GM20431 (cell line): ENCODE data around the gene MRPS14.

Experiments used
- in situ Hi-C: fragments of 300-500 bp; cut with MseI, MboI; formaldehyde crosslinking; loops from one replicate; pipeline ENCODE4 v1.15.0; 2020; ENCODE audit warnings: low sequenced_read_pairs; ENCODE audit not compliant: unreplicated experiment

The MRPS14 gene

DNA sequence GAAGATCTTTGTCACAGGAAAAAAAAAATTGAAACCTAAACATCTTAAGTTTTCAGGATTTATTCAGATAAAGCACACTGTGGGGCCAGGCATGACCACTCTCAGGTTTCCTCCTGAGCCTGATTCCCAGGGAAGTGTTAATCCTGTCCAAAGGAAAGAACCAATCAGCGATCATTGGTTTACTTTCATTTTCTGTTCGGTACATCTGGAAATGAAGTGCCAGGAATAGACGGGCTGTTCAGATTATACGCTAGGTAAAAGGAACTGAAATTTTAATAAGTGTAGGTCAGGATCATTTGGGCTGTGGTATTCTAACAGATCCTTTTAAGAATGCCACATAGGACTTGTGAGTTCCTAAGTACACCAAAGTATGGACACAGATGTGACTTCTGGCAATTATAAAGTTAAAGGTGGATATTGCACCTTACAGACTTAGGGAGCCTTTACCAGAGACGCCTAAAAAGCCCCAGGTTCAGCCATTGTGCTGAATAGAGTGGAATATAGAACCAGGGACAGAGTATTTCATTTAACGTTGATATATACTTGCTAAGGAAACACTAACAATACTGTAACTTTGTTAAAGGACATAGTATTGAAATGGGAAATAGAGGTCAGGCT is 32.7 kb downstream of the MRPS14 start:
- in situ Hi-C loops, result loop anchor here (25.0 kb wide), 1 partner anchor 228 kb away; no protein-coding TSS in a partner anchor

DNA sequence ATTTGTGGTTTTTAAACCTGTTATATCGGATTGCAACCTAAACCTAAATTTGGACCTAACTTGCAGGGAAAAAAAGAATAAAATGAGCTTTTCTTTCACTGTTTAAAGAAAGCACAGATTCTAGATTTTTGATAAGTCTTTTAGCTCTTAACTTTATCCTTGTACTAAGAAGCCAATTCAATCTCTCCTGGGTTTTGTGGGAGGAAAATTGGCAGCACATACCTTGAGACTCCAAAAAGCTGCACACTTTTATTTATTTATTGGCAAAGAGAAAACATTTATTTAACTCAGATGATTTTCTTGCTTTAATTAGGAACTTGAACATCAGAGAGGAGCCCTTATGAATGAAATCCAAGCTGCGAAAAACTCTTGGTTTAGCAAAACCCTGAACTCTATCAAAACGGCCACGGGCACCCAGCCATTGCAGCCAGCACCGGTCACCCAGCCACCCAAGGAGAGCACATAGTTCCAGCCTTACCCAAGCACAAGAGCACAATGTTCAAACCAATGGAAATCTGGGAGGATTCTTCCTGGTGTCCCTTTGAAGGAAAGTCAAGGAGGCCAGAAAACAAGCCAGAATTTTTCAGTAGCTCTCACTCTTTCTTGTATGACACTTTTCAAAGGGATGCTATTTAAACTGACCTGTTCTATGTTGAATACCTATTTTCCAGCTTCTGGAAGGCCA is 33.5 kb downstream of the MRPS14 start:
- in situ Hi-C loops, result loop anchor here (25.0 kb wide), 1 partner anchor 227 kb away; no protein-coding TSS in a partner anchor

DNA sequence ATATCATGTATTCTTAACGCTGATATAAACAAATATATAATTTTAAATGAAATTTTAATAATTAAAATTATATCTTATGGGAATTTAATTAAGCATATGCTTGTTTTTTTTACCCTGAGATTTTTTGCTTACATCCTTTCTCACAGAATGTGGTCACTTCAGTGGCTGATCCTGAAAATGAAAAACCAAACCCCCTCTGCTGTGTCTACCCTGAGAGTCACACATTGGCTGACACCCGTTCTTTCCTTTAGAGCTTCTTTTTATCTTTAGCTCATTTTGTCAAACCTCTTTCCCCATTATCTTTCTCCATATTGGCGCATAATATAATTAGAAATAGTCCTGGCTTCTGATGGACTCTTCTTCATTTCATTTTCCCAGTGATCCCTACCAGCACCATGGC is 34.2 kb downstream of the MRPS14 start:
- in situ Hi-C loops, result loop anchor here (25.0 kb wide), 1 partner anchor 227 kb away; no protein-coding TSS in a partner anchor

DNA sequence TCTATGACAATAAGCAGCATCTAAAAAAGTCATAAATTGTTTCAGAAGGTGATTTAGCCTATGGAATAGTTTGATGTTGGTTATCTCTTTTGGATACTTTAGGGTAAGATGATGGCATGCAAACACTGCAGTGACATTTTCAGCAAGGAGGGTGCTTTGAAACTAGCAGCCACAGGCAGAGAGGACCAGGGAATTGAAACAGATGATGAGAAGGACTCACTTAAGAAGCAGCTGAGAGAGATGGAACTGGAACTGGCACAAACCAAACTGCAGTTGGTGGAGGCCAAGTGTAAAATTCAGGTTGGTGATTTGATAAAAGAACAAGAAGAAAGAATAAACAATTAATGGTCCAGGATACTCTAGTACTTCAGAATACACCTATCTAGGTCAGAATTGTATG is 34.7 kb downstream of the MRPS14 start:
- in situ Hi-C loops, result loop anchor here (25.0 kb wide), 1 partner anchor 226 kb away; no protein-coding TSS in a partner anchor

DNA sequence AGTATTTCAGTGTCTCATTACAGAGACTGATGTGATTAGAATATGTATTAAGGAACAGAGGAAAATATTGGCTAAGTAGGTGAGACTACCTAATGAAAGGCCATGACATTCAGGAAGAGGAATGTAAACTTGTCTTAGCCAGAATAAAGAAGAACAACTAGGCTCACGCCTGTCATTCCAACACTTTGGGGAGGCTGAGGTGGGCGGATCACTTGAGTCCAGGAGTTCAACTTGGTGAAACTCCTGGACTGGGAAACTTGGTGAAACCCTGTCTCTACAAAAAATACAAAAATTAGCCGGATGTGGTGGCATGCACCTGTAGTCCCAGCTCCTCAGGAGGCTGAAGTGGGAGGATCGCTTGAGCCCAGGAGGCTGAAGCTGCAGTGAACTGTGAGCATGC is 38.3 kb downstream of the MRPS14 start:
- in situ Hi-C loops, result loop anchor here (25.0 kb wide), 1 partner anchor 223 kb away; no protein-coding TSS in a partner anchor

DNA sequence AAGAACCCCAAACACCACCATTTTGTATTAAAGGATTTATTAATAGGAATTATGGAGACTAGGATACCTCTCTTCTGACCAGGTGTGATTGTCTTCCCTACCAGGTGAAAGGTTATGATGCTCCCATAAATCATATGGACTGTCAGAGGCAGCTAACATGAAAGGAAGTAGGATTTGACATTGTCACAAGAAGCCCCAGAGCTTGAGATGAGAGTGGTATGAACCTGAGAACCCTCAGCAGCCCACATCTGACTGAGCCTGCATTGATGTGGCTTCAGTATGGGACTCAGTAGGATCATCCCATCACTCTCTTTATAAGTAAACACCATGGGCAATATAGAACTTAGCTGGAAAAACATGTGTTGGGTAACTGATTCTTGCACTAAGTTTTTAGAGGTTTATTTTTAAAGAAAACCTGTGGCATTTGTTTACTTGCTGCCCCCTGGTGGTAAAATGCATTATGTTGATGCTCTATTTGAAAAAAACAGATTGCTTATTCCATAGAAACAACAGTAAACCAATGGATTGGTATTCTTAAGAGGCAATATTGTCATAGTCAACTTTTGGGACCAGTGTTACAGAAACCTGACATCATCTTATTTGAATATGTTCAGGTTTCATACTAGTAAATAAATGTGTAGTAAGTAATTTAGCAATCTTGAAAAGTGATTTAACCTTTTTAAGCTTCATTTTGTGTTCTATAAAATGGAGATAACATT is 40.1 kb downstream of the MRPS14 start:
- in situ Hi-C loops, result loop anchor here (25.0 kb wide), 1 partner anchor 221 kb away; no protein-coding TSS in a partner anchor

DNA sequence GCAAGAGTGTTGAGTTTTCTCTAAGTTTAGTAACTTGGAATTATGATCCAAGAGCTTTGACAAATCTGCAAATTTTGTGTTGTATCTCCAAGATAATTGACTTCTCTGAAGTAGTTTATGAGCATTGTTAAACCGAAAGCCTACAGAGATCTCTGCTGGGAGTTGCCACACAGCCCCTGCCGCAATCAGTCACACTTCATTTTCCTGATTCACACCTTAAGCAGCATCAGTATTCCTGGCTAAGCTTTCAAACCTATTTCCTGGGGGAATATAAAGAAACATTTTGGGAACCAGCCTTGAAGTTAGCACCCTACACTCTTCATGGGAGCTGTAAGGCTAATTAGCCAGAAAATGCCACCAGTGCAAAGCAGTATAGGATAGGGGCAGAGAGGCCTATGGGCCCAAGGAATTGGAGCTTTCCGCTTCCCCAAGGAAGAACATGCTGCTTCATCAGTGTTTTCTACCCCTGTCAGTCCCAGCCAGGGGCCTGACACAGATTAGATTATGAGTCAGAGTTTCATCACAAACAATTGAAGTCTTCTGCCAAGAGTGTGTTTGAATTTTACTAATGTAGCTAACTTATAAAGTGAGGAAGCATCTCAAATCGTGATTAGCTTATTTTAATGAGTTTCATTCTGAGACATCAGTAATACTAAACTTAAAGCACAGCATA is 46.7 kb downstream of the MRPS14 start:
- in situ Hi-C loops, result loop anchor here (25.0 kb wide), 1 partner anchor 214 kb away; no protein-coding TSS in a partner anchor

DNA sequence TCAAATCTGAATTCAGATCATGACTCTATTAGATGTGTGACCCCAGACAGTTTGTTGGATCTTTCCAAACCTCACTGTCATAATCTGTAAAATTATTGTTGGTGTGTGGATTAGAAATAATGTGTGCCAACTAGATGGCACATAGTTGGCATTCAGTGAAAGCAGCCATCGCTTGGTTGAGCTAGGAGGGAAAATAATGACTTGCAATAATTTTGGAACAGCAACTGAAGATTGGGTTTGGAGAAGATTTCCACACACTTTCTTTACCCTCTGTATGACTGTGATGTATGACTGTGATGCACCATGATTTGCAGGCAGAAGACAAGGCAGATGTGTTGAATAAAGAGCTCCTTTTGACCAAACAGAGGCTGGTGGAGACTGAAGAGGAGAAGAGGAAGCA is 47.5 kb downstream of the MRPS14 start:
- in situ Hi-C loops, result loop anchor here (25.0 kb wide), 1 partner anchor 213 kb away; no protein-coding TSS in a partner anchor

DNA sequence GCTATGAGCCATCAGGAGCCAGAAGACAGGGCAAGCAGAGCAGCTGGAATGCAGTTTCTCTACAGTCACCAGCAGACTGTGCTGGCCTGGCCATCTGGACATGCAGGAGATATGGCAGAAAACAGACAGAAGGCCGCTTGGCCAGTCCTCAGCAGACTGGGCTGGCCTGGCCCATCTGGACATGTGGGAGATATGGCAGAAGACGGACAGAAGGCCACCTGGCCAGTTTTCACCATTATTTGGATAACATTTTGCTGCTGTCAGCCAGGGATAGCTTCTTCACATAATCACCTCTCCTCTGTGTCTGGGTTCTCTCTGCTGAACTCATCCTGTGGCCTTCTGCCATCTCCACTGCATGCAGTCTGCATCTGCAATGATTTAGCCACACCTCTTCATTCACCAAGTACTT is 48.5 kb downstream of the MRPS14 start:
- in situ Hi-C loops, result loop anchor here (25.0 kb wide), 1 partner anchor 212 kb away; no protein-coding TSS in a partner anchor

DNA sequence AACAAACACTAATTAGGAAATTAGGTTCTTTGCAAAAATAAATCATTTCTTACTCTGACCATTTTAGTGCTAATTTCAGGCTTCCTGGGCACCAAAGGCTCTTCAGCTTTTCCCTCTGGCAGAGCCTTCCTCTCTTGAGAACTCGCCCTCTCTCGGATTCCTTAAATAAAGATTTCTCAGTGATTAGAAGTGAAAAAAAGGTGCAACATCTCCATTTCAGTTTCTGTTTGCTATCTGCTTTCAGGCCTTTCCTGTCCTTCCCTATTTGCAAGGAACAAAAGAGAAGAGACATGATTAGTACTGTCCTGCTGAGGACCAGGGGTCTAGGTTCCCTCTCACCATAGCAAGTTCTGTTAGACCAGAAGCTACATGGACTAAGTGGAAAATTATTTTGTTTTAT is 51.3 kb downstream of the MRPS14 start:
- in situ Hi-C loops, result no loop called here

DNA sequence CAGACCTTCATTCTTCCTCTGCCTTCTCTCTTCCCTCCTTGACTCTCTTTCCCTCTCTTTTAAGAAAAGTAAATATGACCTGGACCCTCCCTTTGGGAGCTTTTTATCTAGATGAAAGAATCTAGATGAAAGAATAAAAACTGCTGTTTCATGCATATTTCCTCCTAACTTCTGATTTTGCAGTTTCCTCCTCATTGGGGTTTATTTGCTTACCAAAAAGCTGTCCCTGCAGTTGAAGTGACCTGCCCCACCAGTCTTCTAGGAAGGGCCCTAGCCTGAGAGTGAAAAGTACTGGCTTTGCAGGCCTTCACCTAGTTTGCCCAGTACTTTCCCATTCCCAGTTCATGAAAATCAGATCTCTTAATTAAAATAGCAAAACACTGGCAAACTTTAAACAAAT is 51.8 kb downstream of the MRPS14 start:
- in situ Hi-C loops, result no loop called here

DNA sequence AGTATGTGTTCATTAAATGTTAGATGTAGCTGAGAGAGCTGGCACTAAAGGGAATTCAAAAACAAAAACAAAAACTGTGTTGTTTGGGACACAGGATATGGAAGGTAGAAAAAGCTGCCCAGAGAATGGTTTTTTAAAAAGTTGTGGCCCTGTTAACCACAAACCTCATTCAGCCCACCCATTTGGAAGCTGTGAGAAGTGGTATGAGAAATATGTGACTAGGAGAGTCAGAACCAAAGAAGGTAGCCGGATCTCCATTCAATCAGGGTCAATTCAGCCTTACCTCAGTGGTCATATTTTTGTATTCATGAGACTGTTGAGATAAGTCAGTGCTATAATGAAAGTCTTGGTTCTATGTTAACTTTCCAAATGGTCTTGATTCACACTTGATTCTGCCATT is 53.2 kb downstream of the MRPS14 start:
- in situ Hi-C loops, result no loop called here

DNA sequence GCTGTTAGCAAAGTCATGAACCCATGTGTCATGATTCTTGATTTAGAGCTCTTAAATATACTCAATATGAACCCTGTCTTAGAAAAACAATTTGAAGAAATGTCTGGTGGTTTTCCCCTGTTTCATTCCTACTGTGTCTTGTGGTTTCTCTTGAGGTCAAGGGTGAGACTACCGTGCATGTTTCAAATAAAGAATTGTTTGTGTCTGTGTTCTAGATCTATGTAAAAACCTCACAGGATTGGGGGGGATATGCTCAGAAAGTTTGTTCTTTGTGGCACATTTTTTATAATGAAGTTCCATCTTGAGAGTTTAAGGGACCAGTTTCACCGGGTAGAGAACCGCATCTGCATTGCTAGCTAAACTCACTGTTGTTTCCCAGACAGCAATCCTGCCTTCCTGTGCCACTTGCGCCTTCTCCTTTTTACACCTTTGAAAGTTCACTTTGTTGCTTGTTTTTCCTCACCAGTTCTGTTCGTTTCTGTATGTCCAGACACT is 54.4 kb downstream of the MRPS14 start:
- in situ Hi-C loops, result no loop called here

DNA sequence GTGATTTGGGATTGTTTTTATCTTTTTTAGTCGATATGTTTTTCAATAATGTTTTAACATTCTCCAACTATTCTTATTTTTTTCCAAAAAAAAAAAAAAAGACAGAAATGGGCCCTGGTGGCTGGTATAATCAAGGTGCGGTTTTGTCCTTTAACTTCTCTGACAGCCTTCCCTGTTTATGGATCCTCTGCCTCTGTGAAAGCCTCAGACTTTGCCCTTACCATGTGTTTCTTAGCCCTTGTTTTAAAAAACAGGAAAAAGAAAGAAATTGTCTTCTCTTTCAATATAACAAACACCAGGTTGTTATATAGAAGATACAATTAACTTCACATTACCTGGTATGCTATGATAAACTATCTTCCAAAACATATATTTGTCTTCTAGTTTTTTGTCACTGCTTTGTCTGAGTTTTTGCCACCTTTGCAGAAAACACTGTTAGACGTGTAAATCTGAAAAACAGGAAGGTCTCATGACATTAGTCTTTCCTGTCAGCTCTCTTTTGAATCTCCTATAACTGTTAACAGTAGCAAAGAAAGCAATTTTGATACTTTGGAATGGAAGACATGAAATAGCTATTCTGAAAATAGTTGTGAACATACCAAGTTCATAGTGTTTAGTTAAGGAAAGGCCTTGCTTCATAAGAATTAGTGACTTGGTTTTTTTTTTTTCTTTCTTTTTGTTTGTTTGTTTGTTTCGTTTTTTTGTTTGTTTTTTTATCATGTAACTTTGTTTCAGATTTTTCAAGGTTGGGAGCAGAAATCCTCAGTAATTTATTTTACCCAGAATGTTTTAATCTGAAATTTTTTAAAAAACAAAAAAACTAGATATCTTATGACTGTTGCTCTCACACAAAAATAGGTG is 55.1 kb downstream of the MRPS14 start:
- in situ Hi-C loops, result no loop called here

DNA sequence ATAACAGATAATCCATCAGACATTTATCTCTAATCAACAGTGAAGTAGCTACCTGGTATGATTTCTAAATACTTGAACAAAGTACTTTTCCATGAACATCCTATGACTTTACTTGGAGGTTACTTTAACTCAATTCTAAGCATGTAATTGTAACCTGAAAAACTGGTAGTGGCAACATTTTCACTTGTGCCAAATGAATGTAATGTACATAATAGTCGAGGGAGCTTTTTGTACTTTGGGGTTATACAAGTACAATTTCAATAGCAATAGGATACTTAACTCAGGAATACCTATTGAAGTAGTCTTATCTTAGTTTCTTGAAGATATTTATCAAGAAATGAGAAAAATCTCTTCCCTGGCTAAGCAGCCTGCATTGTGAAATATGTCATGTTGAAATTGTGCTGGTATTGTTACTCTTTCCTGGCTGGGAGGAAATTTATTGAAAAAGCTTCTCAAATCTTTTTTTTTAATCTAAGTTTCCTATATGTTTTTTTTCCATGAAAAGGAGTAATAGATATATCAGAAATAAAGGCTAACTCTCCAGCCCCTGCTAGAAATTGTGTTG is 57.1 kb downstream of the MRPS14 start:
- in situ Hi-C loops, result no loop called here

DNA sequence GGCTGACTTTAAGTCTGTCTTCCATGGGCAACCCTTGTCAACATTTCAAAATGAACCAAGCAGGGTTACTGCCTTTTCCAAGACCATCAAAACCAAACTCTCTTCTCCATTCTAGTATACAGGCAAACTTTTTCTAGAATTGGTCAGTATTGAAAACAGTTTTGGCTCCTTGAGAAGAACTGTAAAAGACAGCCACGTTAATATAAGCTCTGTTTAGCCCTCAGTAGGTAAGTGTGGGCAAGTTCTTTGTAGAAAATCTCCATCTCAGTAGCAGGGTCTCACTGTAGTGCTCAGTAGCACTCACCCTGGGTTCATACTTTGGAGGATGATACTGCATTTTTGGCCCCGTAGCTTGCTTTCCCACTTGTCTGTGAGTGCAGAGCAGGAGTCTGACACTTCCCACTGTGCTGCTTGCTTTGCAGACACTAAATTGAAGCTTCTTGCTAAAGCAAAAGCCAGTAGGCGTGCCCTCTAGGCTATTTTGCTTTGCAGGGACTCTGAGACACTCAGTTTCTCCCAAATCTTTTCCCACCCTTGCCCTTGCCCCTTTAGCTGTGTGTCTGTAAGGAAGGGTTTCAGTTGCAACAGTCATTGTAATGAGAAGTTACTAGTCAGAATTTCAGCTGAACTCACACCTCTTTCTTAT is 57.7 kb downstream of the MRPS14 start:
- in situ Hi-C loops, result no loop called here

DNA sequence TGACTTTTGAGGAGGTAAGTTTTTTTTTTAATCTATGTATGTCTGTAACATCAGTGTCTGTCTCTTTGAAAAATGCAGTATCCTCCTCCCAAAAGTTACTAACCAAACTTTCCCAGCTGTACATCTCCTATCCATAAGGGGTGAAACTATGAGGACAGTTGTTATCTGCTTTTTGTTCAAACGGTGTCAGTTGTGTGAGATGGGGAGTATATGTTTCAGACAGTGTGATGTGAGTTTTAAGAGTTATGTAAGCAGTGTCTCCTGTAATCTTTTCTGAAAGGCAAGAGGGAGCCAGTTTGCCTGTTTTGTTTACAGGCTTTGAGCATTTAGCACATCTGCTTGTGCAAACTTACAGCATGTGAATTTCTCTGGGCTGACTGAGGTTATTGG is 58.3 kb downstream of the MRPS14 start:
- in situ Hi-C loops, result no loop called here

DNA sequence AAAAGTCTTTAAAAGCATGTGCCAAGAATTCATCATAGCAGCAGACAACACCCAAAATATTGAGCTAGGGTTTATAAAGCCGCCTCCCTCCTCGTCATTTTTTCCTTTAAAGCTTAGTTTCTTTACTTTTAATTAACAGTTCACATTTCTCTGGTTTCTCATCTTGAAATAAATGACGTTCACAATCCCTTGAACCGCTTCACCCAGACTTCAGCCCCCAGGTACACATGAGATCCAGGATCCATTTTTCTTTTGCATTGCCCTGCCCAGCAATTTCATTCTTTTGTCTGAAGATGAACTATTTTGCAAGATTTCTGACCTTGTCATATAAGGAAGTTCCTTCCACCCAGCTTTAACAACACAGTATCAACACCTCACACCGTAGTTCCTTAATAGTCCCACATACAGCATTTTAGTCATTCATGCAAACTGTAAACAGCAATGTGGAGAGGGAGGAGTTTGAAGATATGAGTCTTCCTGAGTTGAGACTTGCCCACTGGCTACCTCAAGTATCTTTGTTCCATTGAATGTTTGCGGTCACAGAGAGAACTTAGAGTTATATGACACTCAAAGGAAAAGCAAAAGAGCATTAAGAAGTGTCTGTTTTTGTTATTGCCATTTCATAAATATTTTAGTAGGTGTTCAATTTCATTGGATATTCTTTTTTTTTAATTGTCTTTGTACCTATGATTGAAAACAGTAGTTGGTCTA is 58.8 kb downstream of the MRPS14 start:
- in situ Hi-C loops, result no loop called here
